HG03469 (cell line): ENCODE measurements around the gene TRIP13.
"Not testable (repeated sequence)": the region's sequence is repeated elsewhere in the genome, so short reads cannot be mapped to it uniquely, and the experiment has no call there.

Experiments
- ATAC-seq: cut with Tn5 transposase; IDR thresholded peaks from one replicate; pipeline ENCODE4 v1.9.1; 2021; ENCODE audit warnings: mild to moderate bottlenecking, moderate library complexity, moderate number of reproducible peaks; ENCODE audit not compliant: unreplicated experiment

TRIP13 gene

DNA sequence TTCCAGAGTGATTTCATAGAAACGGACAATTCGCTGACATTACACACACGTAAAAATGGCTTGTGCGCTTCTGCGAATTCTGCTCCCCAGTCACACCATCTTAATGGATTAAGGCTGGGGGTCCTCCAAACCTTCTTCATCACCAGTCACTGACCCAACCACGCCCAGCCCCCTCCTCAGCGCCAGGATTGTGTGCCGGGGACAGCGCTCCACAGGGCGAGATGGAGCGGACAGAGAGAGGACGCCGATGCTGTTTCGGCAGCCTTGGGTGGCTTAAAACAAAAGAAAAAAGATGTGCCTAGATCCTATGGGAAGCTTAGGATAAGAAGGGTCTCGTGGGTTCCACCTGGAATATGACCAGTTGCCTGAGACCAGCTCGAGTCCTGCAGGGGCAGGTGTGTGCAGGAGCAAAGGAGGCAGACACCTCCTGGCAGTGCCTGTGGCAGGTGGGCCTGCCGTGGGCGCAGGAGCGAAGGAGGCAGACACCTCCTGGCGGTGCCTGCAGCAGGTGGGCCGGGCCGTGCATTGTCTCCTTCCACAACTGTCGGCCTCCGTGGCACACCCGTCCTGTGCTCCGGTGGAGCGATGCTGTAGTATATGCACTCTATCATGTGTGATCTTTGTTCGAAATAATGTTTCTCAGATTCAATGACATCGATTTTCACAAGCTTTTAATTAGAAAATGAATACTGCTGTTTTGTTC, 20.9 kb upstream of the TRIP13 start:
- ATAC-seq: no peak

DNA sequence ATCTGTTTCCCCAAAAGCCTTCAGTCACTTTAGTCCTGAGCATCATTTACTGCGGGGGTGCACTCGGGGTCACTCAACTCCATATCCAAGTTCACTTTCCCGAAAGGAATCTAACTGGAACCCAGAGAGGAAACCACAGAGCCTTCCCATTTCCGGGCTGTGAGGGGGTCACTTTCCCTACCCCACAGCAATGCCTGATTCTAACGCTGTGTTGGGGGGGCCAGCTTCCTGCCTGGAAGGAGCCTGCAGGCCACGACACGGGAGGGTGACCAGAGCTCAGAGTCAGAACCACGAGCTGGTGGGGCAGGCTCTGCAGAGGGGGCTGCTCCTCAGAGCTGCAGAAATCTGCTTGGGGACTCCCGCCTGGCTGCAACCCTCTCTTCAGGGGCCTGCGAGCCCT, 20.4 kb upstream of the TRIP13 start:
- ATAC-seq: no peak

DNA sequence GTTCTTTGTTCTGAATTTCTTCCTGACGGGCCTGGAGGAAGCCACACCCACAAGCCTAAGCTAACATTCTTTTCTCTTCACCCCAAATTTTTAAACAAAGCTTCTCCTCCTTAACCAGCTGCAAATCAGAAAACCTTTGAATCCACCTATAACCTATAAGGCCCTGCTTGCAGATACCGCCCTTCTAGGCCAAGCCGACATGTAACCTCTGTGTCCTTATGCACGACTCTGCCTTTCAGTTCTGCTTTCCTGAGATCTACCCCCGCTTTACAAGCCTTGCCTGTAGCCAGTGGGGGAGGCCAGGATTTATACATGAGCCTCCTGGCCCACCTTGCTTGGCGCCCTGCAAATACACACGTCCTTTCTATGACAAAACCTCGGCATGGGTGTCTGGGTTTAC, 19.4 kb upstream of the TRIP13 start:
- peak; percentile 80 for ATAC-seq

DNA sequence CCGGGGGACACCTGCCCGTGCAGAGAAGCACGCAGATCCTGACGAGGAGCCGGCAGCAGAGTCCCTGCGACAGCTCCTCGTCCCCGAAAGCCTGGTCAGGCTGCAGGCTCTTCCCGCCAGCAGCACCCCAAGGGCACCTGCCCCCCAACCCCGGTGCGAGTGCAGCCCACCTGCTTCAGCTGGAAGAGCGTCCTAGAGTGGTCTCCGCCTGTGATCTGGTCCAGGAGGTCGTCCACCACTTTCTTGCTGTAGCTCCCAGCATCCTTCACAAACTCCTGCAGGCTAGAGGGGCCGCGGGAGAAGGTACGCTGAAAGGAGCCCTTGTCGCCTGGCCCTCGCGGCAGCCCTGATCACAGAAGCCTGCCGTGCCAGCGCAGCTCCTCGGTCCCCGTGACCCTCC, 16.8 kb upstream of the TRIP13 start:
- no peak for ATAC-seq

DNA sequence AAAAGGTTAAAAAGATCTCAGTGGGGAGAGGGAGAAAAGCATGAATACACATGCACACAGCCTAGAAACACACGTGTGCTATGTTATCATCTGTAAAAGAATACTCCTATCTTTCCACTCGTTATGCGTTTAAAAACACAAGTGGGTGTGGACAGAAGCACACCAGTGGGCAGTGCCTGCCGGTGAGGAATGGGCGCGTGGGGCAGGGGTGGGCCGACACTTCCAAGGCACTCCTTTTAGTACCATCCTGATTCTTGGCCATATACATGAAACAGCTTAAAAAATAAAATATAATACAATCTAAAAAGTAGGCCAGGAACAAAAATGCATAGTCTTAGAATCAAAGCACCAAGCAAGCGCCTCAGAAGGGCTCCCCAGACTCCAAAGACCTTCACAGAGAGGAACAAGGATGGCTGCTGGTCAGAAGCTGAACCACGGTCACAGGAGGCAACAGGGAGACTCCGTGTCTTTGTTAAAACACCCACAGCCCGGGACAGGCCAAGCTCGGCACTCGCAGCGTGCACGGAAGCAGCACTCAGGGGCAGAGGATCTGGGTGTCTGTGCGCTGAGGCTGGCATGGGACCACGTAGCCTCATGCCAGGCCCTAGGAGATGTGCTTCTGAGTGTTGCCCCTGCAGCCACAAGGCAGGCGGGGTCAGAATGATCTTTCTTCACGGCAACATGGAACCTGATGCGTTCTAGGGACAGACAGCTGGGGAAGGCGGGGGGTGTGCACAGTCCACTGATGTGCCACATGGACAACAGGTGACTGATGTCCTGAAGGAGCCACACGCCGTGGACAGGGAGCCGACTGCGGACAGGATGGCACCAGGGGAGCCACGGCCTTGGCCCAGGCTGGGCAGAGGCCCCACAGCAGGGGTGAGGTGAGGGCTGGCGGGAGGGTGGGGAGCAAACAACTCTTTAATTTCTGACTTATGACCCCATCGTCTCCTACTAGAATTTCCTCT, 16.0 kb upstream of the TRIP13 start:
- ATAC-seq: no peak

DNA sequence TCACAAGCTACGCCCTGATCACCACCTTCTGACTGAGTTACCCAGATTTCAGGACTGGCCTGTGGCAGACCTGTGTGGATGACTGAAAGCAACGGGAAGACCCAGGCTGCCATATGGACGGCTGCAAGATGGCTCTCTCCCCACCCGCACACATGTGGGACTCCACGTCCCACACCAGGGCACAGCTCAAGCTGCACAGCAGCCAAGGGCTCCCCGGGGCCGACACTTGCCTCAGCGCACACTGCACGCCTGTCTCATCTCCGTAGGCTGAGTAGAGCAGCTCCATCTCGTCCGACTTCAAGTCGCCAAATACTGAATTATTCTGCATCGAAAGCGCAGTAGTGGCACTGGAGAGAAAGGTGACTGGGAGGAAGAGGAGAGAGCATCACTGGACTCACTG, 14.6 kb upstream of the TRIP13 start:
- ATAC-seq: no peak

DNA sequence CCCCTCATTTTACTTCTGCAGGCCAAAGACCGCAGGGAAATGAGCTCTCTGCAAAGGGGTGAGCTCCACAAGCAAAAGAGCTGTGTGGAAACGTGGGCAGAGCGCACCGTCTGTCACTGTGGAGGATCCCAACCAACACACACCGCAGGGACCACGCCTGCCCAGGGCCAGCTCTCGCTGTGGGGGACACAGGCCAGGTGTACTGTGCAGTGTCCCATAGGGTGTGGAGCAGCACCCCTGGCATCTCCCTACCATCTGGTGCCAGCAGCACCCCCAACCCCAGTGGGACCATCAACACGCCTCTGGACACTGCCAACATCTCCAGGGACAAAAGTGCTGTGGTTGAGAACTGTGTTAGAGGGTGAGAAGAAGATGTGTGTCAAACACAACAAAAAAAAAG, 14.0 kb upstream of the TRIP13 start:
- not testable (repeated sequence) for ATAC-seq

DNA sequence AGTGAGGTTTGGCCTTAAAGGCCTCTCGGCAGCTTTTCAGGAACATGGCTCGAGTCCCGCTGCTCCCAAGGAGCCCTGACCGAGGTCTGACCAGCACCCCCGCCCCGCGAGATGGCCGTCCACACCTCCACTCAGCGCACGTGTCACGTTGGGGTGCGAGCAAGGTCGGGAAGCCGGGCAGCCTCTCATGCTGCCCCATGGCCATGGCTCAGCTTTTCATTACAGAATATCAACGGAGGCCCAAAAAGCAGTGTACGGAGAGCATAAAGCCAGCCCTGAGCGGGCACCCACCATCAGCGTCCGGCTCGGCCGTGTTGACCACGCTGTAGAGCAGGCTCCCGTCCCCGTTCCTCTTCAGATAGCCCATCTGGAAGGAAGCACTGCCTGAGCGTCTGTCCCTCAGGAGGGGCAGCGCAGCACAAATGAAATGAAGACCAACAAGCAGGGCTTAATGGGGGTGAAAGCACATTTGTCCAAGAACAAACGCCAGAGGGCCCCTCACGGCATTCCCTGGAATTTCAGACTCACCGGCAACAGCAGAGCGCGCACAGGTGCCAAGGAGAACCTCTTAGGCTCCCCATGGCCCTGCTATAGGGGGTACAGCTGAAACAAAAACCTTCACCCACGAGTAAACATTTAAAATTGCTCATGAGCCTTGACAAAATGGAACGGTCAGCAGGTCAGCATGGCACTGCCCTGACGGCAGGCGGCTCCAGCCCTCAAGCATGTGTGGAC, 11.7 kb upstream of the TRIP13 start:
- no peak for ATAC-seq

DNA sequence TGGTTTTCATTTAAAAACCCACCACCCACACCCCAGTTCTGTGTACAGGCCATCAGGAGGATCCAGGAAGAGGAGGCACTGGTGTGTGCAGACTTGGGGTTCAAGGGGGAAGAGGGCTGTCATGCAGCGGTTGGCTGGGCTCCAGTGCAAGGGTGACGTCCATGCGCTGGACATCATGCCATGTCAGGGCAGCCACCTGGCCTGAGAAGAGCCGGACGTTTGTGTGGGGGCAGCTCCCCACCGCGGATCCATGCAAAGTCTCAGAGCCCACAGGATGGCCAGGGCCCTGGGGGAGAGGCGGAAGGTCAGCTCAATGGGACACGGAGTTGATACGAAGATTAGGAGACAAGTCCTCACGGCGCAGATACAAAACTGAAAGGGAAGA, 11.1 kb upstream of the TRIP13 start:
- ATAC-seq: no peak

DNA sequence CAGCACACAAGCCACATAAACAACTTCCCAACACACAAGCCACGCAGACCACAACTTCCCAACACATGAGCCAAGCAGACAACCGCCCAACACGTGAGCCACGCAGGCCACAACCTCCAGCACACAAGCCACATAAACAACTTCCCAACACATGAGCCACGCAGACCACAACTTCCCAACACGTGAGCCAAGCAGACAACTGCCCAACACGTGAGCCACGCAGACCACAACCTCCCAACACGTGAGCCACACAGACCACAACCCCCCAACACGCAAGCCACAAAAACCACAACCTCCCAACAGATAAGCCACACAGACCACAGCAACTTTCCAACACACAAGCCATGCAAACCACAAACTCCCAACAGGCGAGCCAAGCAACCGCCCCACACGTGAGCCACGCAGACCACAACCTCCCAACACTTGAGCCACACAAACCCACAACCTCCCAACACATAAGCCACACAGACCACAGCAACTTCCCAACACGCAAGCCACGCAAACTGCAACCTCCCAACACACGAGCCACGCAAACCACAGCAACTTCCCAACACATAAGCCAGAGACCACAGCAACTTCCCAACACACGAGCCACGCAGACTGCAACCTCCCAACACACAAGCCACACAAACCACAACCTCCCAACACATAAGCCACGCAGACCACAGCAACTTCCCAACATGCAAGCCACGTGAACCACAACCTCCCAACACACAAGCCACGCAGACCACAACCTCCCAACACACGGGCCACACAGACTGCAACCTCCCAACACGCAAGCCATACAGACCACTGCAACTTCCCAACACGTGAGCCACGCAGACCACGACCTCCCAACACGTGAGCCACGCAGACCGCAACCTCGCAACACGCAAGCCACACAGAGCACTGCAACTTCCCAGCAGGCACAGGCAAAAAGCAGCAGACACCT, 10.2 kb upstream of the TRIP13 start:
- no peak for ATAC-seq

DNA sequence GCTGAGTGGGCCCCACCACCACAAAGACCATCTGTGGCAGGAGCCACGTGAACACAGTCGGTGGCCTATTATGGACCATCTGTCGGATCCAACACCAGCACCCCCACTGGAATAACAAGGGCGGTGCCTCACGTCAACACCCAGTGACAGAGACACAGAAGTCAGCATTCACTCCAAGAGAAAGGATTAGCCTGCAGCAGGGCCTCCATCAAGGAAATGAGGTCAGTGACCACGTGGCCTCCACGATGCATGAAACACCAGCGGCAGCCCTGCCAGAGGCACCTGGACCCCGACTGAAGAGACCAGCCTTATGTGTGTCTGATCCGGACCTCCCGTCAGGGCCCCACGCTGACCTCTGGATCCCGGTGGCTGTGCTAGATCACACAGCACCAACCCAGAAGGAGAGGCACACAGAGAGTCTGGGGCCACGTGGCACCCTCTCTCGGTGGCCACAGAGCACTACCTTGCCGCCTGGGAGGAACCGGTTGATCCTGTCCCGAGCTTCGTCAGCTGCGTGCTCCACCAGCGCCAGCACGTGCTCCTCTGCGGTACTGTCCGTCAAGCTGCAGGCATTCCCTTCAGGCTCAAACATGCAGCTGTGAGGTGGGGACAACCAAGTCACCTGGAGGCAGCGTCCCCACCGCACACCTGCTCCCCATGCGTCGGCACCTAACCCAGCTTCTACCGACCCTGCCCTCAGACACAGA, 9.1 kb upstream of the TRIP13 start:
- ATAC-seq: no peak

DNA sequence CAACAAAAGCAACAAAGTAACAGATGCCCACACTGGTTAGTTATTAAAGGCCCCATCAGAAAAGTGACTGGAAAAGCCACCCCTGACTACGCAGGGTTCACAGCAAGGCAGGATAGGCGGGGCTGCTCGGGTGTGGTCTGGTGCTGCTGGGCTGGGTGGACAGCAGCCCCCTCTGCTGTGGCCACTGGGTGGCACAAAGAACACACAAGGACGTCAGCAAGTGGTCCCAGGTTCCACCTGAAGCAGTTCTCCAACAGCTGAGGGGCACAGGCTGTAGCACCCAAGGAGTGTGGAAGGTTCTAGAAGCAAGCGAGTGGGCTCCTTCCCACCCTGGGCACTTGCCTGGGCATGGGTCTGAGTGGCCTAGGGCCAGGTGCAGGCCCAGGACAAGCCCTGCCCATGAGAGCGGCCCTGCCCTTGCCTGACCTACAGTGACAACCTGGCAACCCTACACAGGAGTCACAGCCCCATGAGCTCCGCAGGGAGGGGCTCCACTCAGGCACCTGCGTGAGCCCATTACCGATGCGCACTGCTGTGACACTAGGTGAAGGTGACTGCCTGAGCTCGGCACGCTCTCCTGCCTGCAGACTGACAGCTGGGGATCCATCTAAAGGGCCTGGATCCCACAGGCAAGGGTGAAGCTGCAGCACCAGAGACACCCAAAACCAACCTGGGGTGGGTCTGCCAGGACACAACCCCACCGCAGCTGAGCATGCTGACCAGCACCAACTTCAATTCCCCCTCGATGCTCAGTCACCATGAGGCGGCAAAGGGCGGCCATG, 8.1 kb upstream of the TRIP13 start:
- no peak for ATAC-seq

DNA sequence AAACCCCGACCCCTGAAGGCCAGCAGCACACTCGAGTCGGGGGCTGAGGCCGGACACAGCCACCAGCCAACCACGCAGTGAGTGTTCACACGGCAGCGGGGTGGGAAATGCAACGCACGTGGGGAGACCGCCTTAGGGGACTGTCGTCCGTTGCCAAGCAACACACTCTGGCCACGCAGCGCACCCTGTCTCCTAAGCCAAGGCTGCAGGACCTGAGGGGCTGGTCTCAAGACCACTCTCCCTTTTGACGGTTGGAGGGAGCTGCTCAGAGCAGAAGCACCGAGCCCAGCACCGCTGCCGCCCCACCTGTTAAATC, 7.6 kb upstream of the TRIP13 start:
- no peak for ATAC-seq

DNA sequence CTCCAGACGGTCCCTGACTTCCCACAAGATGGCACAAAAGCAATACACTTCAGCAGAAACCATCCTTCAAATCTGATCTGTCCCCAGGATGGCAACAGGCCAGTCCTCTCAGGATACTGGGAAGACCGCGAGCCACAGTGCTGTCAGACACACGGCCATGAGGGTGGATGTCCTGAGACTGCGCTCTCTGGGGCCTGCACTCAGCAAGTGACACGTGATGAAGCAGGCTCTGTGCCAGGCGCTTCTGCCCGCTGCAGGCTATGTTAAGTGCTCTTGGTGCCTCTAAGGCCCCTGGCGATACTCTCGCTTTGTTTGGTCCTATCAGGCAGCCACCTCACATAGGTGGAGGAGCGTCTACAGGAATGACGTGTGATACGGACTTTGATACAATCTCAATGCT, 7.2 kb upstream of the TRIP13 start:
- no peak for ATAC-seq

DNA sequence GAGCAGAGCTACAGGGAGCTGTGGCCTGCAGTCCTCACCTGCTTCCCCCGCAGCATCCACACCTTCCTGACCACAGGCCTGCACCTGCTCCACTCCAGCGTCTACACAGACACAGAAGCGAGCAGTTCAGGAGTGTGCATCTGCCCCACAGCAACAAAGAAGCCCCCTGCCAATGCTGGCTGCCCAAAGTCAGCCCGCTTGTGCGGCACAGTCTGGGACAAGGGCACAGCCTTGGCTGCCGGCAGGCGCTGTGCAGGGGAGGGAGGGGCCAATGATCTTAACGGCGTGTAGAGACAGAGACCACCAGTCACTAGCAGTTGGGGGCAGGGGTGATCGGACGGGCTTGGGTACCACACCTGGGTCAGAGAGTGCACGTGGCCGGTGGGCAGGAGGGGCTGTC, 6.6 kb upstream of the TRIP13 start:
- no peak for ATAC-seq

DNA sequence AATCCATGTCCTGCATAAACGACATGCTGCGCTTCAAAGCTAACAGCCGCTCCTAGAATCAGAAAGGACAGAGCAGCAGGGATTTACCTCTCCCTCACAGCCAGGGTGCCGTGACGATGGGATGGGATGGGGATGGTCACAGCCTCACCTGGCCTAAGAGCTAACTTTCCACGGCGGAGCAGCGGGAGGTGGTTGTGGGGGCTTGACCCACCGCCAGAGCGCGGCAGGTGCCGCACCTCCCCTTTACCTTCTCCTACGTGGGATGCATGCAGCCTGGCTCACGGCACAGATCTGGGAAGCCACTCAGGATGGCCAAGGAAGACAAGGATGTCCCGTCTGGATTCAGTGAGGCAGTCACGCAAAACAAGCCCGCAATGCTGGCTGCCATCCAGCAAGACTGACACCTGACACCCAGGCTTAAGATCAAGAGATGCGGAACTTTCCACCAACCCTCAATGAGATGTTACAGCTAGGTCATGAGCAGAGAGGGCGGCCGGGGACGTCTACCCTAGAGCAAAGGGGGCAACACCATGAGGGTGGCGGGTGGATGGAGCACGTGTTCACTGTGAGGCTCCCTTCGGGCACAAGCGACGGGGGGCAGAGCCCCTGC, 5.9 kb upstream of the TRIP13 start:
- ATAC-seq: no peak

DNA sequence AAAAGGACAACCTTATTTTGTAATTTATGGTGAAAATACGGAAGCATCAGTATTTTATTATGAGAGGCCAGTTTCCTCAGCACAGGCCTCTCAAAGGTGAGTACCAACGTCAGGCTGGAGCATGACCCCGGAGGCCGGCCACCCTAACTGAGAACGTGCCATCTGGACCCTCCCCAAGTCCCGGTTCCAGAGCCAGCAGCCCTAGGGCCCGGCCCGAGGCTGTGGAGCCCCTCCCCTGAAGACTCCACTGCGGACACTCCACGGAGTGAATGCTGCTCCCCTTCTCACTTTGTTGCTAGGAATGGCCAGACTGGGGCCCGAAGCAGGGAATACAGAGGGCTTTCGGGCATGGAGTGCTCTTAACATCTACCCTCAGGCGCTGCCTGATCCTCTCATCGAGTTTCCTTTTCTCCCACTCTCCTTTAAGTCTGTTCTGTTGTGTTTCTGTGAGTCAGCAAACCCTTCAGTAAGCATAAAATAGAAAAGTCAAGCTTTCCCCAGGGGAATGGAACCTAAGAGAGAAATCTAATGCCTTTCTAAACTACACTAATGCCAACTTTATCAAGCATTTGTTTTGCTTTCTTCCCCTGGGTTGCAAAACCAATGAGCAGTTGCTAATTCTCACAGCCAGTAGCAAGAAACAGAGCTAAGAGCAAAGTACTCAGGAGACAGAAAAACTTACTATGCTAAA, 4.6 kb upstream of the TRIP13 start:
- ATAC-seq: no peak

DNA sequence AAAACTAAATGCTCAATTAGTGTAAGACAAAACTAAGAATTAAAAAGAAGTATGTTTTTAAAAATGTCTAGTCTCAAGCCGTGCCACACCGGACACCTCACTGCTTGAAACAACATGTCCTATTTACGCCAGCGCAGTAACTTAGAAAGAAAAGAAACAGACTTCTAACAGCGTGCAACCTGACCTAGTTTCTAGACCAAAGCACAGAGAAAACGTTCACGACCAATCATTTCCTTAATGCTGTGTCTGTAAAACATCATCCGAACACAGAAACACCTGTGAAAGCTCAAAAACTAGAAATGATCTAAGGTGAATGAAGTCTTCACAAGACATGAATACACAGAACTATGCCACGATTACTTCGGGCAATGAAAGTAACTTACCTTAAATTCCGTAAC, 4.0 kb upstream of the TRIP13 start:
- ATAC-seq: no peak
